ENCODE results near the gene TMEM169.

DNA sequence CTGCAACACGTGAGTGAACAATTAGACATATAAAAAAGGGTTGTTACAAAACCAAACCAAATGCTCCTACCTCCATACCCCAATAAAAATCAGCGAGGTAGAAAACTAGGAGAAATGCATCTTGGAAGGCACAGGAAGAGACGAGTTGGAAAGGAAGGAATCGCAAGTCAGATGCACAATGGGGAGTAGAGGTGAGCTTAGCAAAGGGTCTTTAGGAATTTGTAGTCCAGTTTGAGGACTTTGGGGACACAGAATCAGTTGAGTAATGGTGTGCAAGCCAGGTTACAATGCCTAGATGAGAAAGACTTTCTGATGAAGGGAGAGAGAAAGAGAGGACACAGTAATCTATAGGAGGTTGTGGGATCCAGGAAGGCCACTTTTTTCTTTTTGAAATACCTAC lies 63.1 kb downstream of the TMEM169 start:
- TF ChIP-seq, protein P1, sequence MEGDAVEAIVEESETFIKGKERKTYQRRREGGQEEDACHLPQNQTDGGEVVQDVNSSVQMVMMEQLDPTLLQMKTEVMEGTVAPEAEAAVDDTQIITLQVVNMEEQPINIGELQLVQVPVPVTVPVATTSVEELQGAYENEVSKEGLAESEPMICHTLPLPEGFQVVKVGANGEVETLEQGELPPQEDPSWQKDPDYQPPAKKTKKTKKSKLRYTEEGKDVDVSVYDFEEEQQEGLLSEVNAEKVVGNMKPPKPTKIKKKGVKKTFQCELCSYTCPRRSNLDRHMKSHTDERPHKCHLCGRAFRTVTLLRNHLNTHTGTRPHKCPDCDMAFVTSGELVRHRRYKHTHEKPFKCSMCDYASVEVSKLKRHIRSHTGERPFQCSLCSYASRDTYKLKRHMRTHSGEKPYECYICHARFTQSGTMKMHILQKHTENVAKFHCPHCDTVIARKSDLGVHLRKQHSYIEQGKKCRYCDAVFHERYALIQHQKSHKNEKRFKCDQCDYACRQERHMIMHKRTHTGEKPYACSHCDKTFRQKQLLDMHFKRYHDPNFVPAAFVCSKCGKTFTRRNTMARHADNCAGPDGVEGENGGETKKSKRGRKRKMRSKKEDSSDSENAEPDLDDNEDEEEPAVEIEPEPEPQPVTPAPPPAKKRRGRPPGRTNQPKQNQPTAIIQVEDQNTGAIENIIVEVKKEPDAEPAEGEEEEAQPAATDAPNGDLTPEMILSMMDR (IDR thresholded peaks at IDR 0.05), result no peak
- no peak for TF ChIP-seq POLR2A (IDR thresholded peaks at IDR 0.05)

Measured in esophagus squamous epithelium (tissue), 4 donors.